ENCODE results near the gene NIPAL4. TPM values are rescaled to one million over a fixed set of nuclear protein-coding genes. Genes with fewer than 3 reads are reported as not detected.

The NIPAL4 gene
- polyA plus RNA-seq, 4 donors, result 0.22 to 1.8 (median 0.63) TPM

- peak in 1 of 4 donors; percentile 63 for DNase-seq (ENCODE audit: low read depth in 4 of 4, low spot score in 3 of 4)
These were observed 51.9 kb downstream of the NIPAL4 start for GRCh38 chr5:157511651-157512644.

GRCh38 chr5:157513182-157513581 is 53.2 kb downstream of the NIPAL4 start:
- DNase-seq (ENCODE audit: low read depth in 4 of 4, low spot score in 3 of 4), result no peak

GRCh38 chr5:157514974-157515373 is 55.0 kb downstream of the NIPAL4 start:
- no peak for DNase-seq (ENCODE audit: low read depth in 4 of 4, low spot score in 3 of 4)

GRCh38 chr5:157516006-157516405 is 56.0 kb downstream of the NIPAL4 start:
- no peak for DNase-seq (ENCODE audit: low read depth in 4 of 4, low spot score in 3 of 4)

- DNase-seq (ENCODE audit: low read depth in 4 of 4, low spot score in 3 of 4), result no peak
These were observed 56.8 kb downstream of the NIPAL4 start for GRCh38 chr5:157516626-157517325.

GRCh38 chr5:157518963-157519362 is 59.0 kb downstream of the NIPAL4 start:
- DNase-seq (ENCODE audit: low read depth in 4 of 4, low spot score in 3 of 4), result no peak

GRCh38 chr5:157519579-157520253 is 59.7 kb downstream of the NIPAL4 start:
- DNase-seq (ENCODE audit: low read depth in 4 of 4, low spot score in 3 of 4), result no peak

- DNase-seq (ENCODE audit: low read depth in 4 of 4, low spot score in 3 of 4), result no peak
These were observed 61.1 kb downstream of the NIPAL4 start for GRCh38 chr5:157520911-157521703.

GRCh38 chr5:157521704-157522029 is 61.7 kb downstream of the NIPAL4 start:
- DNase-seq (ENCODE audit: low read depth in 4 of 4, low spot score in 3 of 4), result no peak

- no peak for DNase-seq (ENCODE audit: low read depth in 4 of 4, low spot score in 3 of 4)
These were observed 64.0 kb downstream of the NIPAL4 start for GRCh38 chr5:157523976-157524375.

Other genes starting within 250 kb of the NIPAL4 start
- 100 to 1,000 TPM; 106 to 149 (median 120) TPM for gene CYFIP2, start 194.1 kb upstream of the NIPAL4 start, polyA plus RNA-seq (ENCODE audit: insufficient read length in 4 of 4)
- 10 to 100 TPM in 1 of 4 donors, 1 to 10 TPM in 3; 9.1 to 10.5 (median 9.6) TPM for gene ADAM19, start 115.6 kb downstream of the NIPAL4 start, polyA plus RNA-seq (ENCODE audit: insufficient read length in 4 of 4)
- gene SOX30, start 192.2 kb downstream of the NIPAL4 start, polyA plus RNA-seq (ENCODE audit: insufficient read length in 4 of 4), result under 1 TPM; 0.44 to 0.87 (median 0.59) TPM
- gene C5orf52, start 211.3 kb downstream of the NIPAL4 start, polyA plus RNA-seq (ENCODE audit: insufficient read length in 4 of 4), result not detected